Liver (tissue), 9 donors: ENCODE results near the gene SALL1. TPM values are rescaled to one million over a fixed set of nuclear protein-coding genes. Genes with fewer than 3 reads are reported as not detected.

Experiments
- DNase-seq: peaks from one replicate; pipeline ENCODE4 v3.0.0-alpha.2; 2017; ENCODE audit warnings: low spot score
- H3K27ac ChIP-seq, 2 donors: one replicate each; pipeline ENCODE4 v1.7.0; 2013; ENCODE audit warnings: inconsistent platforms in 2 of 2, low read length in 2 of 2, control low read depth in 1 of 2, low read depth in 1 of 2, mild to moderate bottlenecking in 1 of 2
- H3K27me3 ChIP-seq, 4 donors: one replicate each; pipeline versions ENCODE4 v1.6.1 to v1.7.0; 2013; ENCODE audit warnings: low read length in 3 of 4, inconsistent platforms in 1 of 4, mild to moderate bottlenecking in 1 of 4, moderate library complexity in 1 of 4; ENCODE audit not compliant: control insufficient read depth in 4 of 4, insufficient read depth in 4 of 4
- H3K36me3 ChIP-seq, 4 donors: one replicate each; pipeline versions ENCODE4 v1.6.1 to v1.7.0; 2013; ENCODE audit warnings: low read length in 3 of 4, mild to moderate bottlenecking in 3 of 4, low read depth in 1 of 4, moderate library complexity in 1 of 4; ENCODE audit not compliant: control insufficient read depth in 4 of 4, insufficient read depth in 3 of 4
- H3K4me1 ChIP-seq, 4 donors: one replicate each; pipeline versions ENCODE4 v1.6.1 to v1.7.0; 2013; ENCODE audit warnings: low read length in 3 of 4, mild to moderate bottlenecking in 3 of 4, moderate library complexity in 1 of 4; ENCODE audit not compliant: control insufficient read depth in 4 of 4, insufficient read depth in 4 of 4
- H3K4me3 ChIP-seq, 3 donors: one replicate each; pipeline versions ENCODE4 v1.6.1 to v1.7.0; 2013; ENCODE audit warnings: low read length in 3 of 3, control low read depth in 1 of 3, low read depth in 1 of 3, mild to moderate bottlenecking in 1 of 3
- H3K9ac ChIP-seq, 2 donors: one replicate each; pipeline ENCODE4 v1.7.0; 2013; ENCODE audit warnings: low read length in 2 of 2, mild to moderate bottlenecking in 2 of 2, moderate library complexity in 2 of 2, control low read depth in 1 of 2, low read depth in 1 of 2
- H3K9me3 ChIP-seq, 4 donors: one replicate each; pipeline versions ENCODE4 v1.6.1 to v1.7.0; 2013; ENCODE audit warnings: low read length in 3 of 4; ENCODE audit not compliant: control insufficient read depth in 4 of 4
- FOXA2 ChIP-seq: IDR thresholded peaks from 2 replicates; pipeline ENCODE4 v1.6.1; 2016; ENCODE audit warnings: antibody characterized with exemption
- GABPA ChIP-seq, 2 donors: IDR thresholded peaks in 1 of 2; conservative IDR thresholded peaks in 1 of 2; 2 replicates each; pipeline ENCODE4 v1.6.1; 2016; ENCODE audit warnings: antibody characterized with exemption in 2 of 2, mild to moderate bottlenecking in 1 of 2, moderate library complexity in 1 of 2
- HNF4G ChIP-seq: IDR thresholded peaks from 2 replicates; pipeline ENCODE4 v1.6.1; 2016; ENCODE audit warnings: antibody characterized with exemption
- JUND ChIP-seq, 2 donors: IDR thresholded peaks; 2 replicates each; pipeline ENCODE4 v1.6.1; 2016; ENCODE audit warnings: antibody characterized with exemption in 2 of 2
- NR2F2 ChIP-seq: IDR thresholded peaks from 2 replicates; pipeline ENCODE4 v1.6.1; 2016; ENCODE audit warnings: antibody characterized with exemption
- SP1 ChIP-seq: IDR thresholded peaks from 2 replicates; pipeline ENCODE4 v1.6.1; 2018; ENCODE audit warnings: antibody characterized with exemption, mild to moderate bottlenecking
- TAF1 ChIP-seq: conservative IDR thresholded peaks from 2 replicates; pipeline ENCODE4 v1.6.1; 2016; ENCODE audit warnings: antibody characterized with exemption, mild to moderate bottlenecking
- YY1 ChIP-seq: IDR thresholded peaks from 2 replicates; pipeline ENCODE4 v1.6.1; 2016; ENCODE audit warnings: antibody characterized with exemption, mild to moderate bottlenecking
- WGBS: extraction: QIAGEN DNeasy Blood & Tissue Kit; methylation state at CpG from one replicate; pipeline ENCODE4 v1.1.7; 2013; 5-methylcytosine and 5-hydroxymethylcytosine counted together
- polyA plus RNA-seq, 2 donors: library from polyadenylated mRNA; stranded (reverse) in 1 of 2; unstranded in 1 of 2; fragments of 200-250 nt in 1 of 2; fragments of >200 nt in 1 of 2; fragmentation: Nextera tagmentation in 1 of 2; extraction: Ambion mirVana in 1 of 2; gene quantifications; one replicate each; pipeline versions ENCODE4 v1.2.1 to v1.2.3, GENCODE V29; 2013 to 2015
- total RNA-seq, 2 donors: library from RNA; depleted of rRNA; stranded (reverse); fragments of >200 nt; gene quantifications; one replicate each; pipeline ENCODE4 v1.2.3, GENCODE V29; 2014
- TF ChIP-seq, protein P1 (sequence below): IDR thresholded peaks from 2 replicates; pipeline ENCODE4 v1.6.1; 2016; ENCODE audit warnings: antibody characterized with exemption
- TF ChIP-seq, protein P2 (sequence below): fragments of 150-350 bp; IDR thresholded peaks from 2 replicates; pipeline ENCODE4 v1.5.1; 2017; ENCODE audit warnings: improper control_type of control experiment, low read depth, low read length; ENCODE audit not compliant: missing input control
- donor health status: healthy.
- donor health status: healthy.
- donor health status: healthy.
- donor health status: healthy.
- donor health status: healthy.

Gene SALL1
- total and polyA plus RNA-seq, 4 donors: 1.8 to 13.4 (median 11.7) TPM

DNA sequence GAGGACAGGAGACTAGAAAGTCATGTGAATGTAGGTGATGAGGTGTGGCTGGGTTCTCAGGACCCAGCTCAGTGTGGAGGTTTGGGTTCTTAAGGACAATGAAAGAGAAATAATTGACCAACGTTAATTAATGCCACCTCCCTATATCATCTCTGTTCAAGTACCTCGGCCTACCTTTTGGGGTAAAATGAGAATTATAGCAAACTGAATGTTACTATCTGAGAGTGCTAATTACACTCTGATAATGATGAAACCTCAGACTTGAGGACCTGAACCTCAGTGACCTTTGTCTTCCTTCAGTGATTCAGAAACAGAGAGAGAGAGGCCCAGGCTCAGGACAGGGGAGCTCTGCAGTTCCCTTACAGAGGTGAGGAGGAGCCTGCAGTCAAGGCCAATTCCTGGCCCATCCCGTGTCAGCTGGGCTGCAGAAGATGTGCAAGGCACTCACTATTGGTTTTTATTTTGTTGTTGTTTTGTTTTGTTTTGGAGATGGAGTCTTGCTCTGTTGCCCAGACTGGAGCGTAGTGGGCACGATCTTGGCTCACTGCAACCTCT lies 57.3 kb downstream of the SALL1 start:
- no peak for DNase-seq
- H3K4me3 ChIP-seq: no peak overlapping the region
- H3K27me3 ChIP-seq: no peaks in the 10 kb centered on the region
- H3K9me3 ChIP-seq: no peaks in the 10 kb centered on the region
- H3K4me1 ChIP-seq: peaks cover 0 to 20% (median 10%) of the 10 kb centered on the region in 4 donors
- TF ChIP-seq YY1: no peak
- TF ChIP-seq TAF1: no peak
- no peak for TF ChIP-seq FOXA2
- TF ChIP-seq, protein P1, sequence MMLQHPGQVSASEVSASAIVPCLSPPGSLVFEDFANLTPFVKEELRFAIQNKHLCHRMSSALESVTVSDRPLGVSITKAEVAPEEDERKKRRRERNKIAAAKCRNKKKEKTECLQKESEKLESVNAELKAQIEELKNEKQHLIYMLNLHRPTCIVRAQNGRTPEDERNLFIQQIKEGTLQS: no peak
- TF ChIP-seq SP1: no peak
- TF ChIP-seq NR2F2: no peak
- no peak for TF ChIP-seq HNF4G
- TF ChIP-seq GABPA (IDR thresholded peaks at IDR 0.05 in 1 of 2, conservative IDR thresholded peaks at IDR 0.05 in 1 of 2): no peak
- TF ChIP-seq JUND (IDR thresholded peaks at IDR 0.05): no peak
- TF ChIP-seq, protein P2, sequence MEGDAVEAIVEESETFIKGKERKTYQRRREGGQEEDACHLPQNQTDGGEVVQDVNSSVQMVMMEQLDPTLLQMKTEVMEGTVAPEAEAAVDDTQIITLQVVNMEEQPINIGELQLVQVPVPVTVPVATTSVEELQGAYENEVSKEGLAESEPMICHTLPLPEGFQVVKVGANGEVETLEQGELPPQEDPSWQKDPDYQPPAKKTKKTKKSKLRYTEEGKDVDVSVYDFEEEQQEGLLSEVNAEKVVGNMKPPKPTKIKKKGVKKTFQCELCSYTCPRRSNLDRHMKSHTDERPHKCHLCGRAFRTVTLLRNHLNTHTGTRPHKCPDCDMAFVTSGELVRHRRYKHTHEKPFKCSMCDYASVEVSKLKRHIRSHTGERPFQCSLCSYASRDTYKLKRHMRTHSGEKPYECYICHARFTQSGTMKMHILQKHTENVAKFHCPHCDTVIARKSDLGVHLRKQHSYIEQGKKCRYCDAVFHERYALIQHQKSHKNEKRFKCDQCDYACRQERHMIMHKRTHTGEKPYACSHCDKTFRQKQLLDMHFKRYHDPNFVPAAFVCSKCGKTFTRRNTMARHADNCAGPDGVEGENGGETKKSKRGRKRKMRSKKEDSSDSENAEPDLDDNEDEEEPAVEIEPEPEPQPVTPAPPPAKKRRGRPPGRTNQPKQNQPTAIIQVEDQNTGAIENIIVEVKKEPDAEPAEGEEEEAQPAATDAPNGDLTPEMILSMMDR: no peak
- H3K27ac ChIP-seq: no peak overlapping the region
- no peak overlapping the region for H3K9ac ChIP-seq
- WGBS: 57% methylated on average over 5 of the region's 5 CpGs
- H3K36me3 ChIP-seq: no peaks in the 10 kb centered on the region
